HK-2 (cell line): ENCODE results near the gene SCN4A.
"Not testable (repeated sequence)": the region's sequence is repeated elsewhere in the genome, so short reads cannot be mapped to it uniquely, and the experiment has no call there.

ENCODE experiments used
- DNase-seq: peaks from one replicate; pipeline ENCODE4 v3.0.0-alpha.2; 2018; ENCODE audit not compliant: unreplicated experiment

Gene SCN4A

GRCh38 chr17:63972796-63973195 lies at the start of gene SCN4A:
SCN4A (minus strand) TSS chr17:63972918; CDS start chr17:63972841, 77 bp downstream.
- no peak for DNase-seq

GRCh38 chr17:64020056-64020766 lies 47.5 kb upstream of the SCN4A start, which contains the start of gene ICAM2:
ICAM2 (minus strand) TSS chr17:64020633; CDS start chr17:64006691, 13,942 bp downstream.
- DNase-seq = no peak

- not testable (repeated sequence) for DNase-seq
These were observed 46.8 kb upstream of the SCN4A start for GRCh38 chr17:64019551-64019961.

GRCh38 chr17:64017381-64017980 lies 44.8 kb upstream of the SCN4A start:
- no peak for DNase-seq

GRCh38 chr17:64016974-64017373 lies 44.3 kb upstream of the SCN4A start:
- no peak for DNase-seq

- no peak for DNase-seq
These were observed 43.6 kb upstream of the SCN4A start for GRCh38 chr17:64016231-64016784.

GRCh38 chr17:64015447-64015846 lies 42.7 kb upstream of the SCN4A start:
- DNase-seq = no peak

GRCh38 chr17:64009571-64010402 lies 37.1 kb upstream of the SCN4A start:
- DNase-seq = no peak

- DNase-seq = no peak
These were observed 36.1 kb upstream of the SCN4A start for GRCh38 chr17:64008830-64009229.

GRCh38 chr17:64008346-64008745 lies 35.6 kb upstream of the SCN4A start:
- no peak for DNase-seq

- no peak for DNase-seq
These were observed 35.1 kb upstream of the SCN4A start for GRCh38 chr17:64007838-64008282.

- not testable (repeated sequence) for DNase-seq
These were observed 34.5 kb upstream of the SCN4A start for GRCh38 chr17:64007089-64007837.

GRCh38 chr17:64006361-64007088 lies 33.8 kb upstream of the SCN4A start:
- DNase-seq = no peak

GRCh38 chr17:64005734-64006167 lies 33.0 kb upstream of the SCN4A start:
- no peak for DNase-seq

- DNase-seq = no peak
These were observed 32.4 kb upstream of the SCN4A start for GRCh38 chr17:64004903-64005733.

GRCh38 chr17:64004218-64004770 lies 31.6 kb upstream of the SCN4A start:
- no peak for DNase-seq

- no peak for DNase-seq
These were observed 30.9 kb upstream of the SCN4A start for GRCh38 chr17:64003526-64004121.

- no peak for DNase-seq
These were observed 30.2 kb upstream of the SCN4A start for GRCh38 chr17:64002658-64003525.
